Right lobe of liver (tissue), 4 donors: ENCODE measurements around the gene RAB4B.

Experiments
- POLR2A ChIP-seq: fragments of 450-650 bp; IDR thresholded peaks from one replicate; pipeline ENCODE4 v1.6.1; 2017; ENCODE audit warnings: antibody characterized with exemption, mild to moderate bottlenecking
- TF ChIP-seq, protein P1 (sequence below), 4 donors: fragments of 200-600 bp in 3 of 4; fragments of 450-650 bp in 1 of 4; IDR thresholded peaks; one replicate each; pipeline versions ENCODE4 v1.5.1 to v1.8.0; 2016 to 2022; ENCODE audit warnings: antibody characterized with exemption in 4 of 4, mild to moderate bottlenecking in 2 of 4
- donor health status: DM: no; HTN: no; CAD: no.
- donor health status: DM: no; HTN: no; CAD: no.
- donor health status: DM: no; HTN: yes; CAD: no.

DNA sequence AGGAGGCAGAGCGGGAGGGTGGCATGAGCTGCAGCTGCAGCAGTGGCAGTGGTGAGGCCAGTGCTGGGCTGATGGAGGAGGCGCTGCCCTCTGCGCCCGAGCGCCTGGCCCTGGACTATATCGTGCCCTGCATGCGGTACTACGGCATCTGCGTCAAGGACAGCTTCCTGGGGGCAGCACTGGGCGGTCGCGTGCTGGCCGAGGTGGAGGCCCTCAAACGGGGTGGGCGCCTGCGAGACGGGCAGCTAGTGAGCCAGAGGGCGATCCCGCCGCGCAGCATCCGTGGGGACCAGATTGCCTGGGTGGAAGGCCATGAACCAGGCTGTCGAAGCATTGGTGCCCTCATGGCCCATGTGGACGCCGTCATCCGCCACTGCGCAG is 22.9 kb downstream of the RAB4B start:
- TF ChIP-seq, protein P1, sequence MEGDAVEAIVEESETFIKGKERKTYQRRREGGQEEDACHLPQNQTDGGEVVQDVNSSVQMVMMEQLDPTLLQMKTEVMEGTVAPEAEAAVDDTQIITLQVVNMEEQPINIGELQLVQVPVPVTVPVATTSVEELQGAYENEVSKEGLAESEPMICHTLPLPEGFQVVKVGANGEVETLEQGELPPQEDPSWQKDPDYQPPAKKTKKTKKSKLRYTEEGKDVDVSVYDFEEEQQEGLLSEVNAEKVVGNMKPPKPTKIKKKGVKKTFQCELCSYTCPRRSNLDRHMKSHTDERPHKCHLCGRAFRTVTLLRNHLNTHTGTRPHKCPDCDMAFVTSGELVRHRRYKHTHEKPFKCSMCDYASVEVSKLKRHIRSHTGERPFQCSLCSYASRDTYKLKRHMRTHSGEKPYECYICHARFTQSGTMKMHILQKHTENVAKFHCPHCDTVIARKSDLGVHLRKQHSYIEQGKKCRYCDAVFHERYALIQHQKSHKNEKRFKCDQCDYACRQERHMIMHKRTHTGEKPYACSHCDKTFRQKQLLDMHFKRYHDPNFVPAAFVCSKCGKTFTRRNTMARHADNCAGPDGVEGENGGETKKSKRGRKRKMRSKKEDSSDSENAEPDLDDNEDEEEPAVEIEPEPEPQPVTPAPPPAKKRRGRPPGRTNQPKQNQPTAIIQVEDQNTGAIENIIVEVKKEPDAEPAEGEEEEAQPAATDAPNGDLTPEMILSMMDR (IDR thresholded peaks at IDR 0.05): no peak
- TF ChIP-seq POLR2A: no peak
